NCI-H774 (cell line): ENCODE results near the gene ZNF83.
"Not testable (repeated sequence)": the region's sequence is repeated elsewhere in the genome, so short reads cannot be mapped to it uniquely, and the experiment has no call there.

Experiments
- DNase-seq: peaks from one replicate; lab custom pipeline; 2025; lab: John Stamatoyannopoulos, UW

ZNF83 gene

DNA sequence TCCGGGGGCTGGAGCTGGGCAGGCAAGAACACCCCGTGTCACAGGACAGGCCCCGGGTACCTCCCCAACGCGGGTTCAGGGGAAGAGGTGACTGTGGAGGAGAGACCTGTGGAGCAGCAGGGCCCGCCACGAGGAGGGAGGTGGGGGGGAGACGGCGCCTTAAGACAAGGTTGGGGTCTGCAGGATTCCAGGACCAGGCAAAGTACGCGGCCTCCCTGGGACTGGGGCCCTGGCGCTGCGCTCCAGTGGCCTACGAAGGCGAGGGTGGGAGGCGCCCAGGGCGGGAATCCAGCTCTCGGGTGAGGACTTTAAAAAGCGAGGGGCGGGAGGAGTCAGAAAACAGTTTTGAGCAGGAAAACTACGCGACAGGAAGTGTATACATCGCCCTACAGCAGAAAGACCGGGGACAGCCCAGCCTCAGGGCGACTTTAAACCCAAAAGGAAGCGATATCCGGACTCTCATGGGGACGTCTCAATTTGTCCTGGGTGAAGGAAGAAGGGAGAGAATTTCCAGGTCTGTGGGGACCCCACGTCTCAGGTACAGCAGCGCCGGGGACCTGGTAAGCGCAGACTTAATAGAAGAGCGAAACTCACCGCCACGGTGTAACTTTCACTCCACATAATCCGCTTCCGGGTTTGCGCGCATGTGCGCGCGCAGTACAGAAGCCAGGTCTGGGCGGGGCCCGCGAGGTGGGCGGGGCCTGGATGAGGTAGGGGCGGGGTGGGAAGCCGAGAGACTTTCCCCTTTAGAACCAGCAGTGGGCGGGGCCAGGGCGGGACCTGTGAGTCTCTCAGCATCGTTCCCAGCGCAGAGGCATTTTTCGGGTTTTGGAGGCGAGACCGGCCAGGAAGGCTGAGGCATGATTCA lies at the start of gene ZNF83:
Gene ZNF83 (minus strand): TSS at position 638 of the 868 bp plus-strand sequence.
- peak; percentile 90 for DNase-seq

GRCh38 chr19:52687684-52688083 lies 49.5 kb upstream of the ZNF83 start:
- no peak for DNase-seq

DNA sequence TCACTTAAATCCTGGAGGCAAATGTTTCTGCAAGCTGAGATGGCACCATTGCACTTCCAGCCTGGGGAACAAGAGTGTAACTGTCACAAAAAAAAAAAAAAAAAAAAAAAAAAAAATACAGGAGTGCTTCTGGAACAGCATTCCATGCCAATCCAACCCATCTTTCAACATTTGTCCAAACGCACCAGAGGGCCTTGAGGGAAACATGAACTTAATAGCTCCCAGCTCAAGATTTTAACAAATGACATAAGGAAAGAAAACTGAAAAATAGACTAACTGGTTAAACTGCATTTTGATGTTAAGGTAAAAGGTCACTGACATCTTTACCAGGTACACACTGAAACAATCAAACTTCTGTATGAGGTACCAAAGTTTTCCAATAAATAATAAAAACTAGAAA lies 47.7 kb upstream of the ZNF83 start:
- DNase-seq, result no peak

- not testable (repeated sequence) for DNase-seq
Measured at GRCh38 chr19:52681216-52681615, 43.1 kb upstream of the ZNF83 start.

- no peak for DNase-seq
Measured at GRCh38 chr19:52679598-52679997, 41.4 kb upstream of the ZNF83 start.

DNA sequence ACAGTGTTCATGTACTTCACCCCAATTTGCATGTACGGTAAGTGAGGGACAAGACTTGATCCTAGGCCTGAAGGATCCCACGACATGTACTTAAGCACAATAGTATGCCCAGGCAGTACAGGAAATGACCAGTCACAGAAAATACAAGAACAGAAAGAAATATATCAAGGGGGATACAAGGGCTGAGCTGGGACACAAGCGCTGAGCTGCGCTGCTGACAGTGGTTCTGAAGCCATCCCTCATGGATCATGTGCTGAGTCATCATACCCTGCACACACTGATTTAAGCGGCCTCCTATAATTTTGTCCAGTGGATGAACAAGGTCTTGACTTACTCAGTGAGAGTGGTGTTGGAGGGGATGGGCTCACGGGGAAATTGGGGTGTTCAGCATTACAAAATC lies 37.1 kb upstream of the ZNF83 start:
- DNase-seq, result not testable (repeated sequence)

DNA sequence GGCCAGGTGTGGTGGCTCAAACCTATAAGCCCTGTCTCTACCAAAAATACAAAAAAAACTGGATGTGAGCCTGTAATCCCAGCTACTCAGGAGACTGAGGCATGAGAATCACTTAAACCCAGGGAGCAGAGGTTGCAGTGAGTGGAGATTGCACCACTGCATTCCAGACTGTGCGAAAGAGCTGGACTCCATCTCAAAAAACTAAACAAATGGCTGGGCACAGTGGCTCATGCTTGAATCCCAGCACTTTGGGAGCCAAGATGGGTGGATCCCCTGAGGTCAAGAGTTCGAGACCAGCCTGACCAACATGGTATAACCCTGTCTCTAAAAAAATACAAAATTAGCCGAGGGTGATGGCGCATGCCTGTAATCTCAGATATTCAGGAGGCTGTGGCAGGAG lies 34.9 kb upstream of the ZNF83 start:
- DNase-seq, result no peak

GRCh38 chr19:52670046-52670445 lies 31.9 kb upstream of the ZNF83 start:
- DNase-seq, result no peak

DNA sequence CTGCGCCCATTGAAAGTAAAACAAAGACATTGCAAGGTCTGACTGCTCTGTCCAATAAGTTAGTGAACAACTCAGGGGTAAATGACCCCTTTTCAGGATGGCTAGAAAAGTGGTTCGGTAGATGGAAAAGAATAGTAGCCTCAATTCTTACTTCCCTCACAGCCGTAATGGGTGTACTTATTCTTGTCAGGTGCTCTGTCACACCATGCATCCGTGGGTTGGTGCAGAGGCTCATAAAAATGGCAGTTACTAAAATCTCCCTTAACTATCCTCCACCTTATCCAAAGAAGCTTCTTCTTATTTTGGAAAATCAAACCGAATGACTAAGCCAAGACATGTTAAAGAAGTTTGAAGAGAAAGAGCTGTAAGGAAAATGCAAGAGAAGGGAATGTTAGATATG lies 31.4 kb upstream of the ZNF83 start:
- DNase-seq, result no peak

DNA sequence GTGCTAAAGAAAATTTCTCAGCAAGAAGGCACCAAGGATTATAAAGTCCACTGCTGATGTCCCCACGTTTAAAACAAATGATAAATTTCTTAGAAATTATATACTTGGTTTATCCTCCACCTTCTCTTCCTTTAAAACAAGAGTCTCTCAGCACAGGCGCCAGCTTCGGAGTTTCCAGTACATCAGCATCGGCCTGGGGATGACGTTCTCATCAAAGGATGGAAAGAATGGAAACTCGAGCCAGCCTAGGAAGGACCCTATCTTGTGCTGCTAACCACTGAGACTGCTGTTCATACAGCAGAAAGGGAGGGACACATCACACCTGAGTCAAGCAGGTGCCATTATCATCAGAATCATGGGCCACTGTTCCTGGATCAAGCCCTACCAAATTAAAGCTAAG lies 29.8 kb upstream of the ZNF83 start:
- DNase-seq, result no peak

GRCh38 chr19:52666506-52666905 lies 28.4 kb upstream of the ZNF83 start:
- DNase-seq, result no peak

GRCh38 chr19:52665529-52665928 lies 27.4 kb upstream of the ZNF83 start:
- no peak for DNase-seq

- no peak for DNase-seq
Measured at GRCh38 chr19:52665027-52665426, 26.9 kb upstream of the ZNF83 start.

- DNase-seq, result no peak
Measured at GRCh38 chr19:52664461-52664860, 26.3 kb upstream of the ZNF83 start.

DNA sequence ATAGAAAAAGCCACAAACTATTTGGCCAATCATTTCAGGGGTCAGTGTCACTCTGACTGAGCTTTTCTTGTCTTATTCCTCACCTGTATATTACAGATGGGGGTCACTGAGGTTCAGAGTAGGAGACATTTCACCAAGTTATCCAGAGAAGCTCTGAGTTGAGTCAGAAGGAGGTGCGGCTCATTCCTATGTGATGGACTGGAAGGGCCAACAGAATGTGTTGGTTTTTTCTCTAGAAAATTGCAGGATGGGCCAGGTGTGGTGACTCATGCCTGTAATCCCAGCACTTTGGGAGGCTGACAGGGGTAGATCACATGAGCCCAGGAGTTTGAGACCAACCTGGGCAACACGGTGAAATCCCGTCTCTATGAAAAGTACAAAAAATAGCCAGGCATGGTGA lies 24.5 kb upstream of the ZNF83 start:
- no peak for DNase-seq

- DNase-seq, result no peak
Measured at GRCh38 chr19:52660981-52661380, 22.8 kb upstream of the ZNF83 start.

- no peak for DNase-seq
Measured at GRCh38 chr19:52659013-52659412, 20.9 kb upstream of the ZNF83 start.

DNA sequence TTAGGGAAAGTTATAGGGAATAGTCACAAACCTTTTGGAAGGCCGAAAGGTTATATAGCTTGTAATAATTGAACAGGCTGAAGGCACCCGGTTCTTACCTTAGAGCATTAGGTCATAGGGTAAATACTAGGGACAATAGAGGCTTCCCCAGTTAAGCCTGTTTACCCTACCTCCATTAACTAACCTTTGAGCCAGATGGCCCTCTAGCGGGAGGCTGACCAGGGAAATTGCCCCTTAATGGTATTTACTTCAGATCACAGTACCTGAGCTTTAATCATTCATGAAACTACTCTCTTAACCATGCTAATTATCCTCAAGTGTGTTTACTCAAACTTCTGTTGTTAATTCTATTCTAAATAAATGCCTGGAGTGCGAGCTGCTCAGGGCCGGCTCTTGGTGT lies 20.4 kb upstream of the ZNF83 start:
- peak; percentile 94 for DNase-seq

DNA sequence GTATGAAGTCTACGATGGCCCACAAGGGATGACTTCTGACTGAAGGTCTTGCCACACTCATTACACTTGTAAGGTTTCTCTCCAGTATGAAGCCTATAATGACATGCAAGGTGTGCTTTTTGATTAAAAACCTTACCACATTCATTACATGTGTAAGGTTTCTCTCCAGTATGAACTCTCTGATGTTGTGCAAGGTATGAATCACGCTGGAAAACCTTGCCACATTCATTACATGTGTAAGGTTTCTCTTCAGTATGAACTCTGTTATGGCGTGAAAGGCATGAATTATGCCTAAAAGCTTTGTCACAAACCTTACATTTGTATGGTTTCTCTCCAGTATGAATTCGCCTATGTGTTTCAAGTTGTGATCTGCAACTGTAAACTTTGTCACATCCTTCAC lies 15.0 kb upstream of the ZNF83 start:
- DNase-seq, result no peak

DNA sequence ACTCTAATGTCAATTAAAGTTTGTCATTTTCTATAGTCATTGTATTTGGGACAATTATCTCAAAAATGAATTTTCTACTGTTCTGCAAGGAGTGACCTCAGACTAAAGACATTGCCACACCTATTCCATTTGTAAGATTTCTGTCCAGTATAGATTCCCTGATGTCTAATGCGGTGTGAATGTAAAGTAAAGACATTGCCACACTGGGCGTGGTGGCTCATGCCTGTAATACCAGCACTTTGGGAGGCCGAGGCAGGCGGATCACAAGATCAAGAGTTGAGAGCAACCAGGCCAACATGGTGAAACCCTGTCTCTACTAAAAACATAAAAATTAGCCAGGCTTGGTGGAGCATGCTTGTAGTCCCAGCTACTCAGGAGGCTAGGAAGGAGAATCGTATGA lies 13.8 kb upstream of the ZNF83 start:
- no peak for DNase-seq

DNA sequence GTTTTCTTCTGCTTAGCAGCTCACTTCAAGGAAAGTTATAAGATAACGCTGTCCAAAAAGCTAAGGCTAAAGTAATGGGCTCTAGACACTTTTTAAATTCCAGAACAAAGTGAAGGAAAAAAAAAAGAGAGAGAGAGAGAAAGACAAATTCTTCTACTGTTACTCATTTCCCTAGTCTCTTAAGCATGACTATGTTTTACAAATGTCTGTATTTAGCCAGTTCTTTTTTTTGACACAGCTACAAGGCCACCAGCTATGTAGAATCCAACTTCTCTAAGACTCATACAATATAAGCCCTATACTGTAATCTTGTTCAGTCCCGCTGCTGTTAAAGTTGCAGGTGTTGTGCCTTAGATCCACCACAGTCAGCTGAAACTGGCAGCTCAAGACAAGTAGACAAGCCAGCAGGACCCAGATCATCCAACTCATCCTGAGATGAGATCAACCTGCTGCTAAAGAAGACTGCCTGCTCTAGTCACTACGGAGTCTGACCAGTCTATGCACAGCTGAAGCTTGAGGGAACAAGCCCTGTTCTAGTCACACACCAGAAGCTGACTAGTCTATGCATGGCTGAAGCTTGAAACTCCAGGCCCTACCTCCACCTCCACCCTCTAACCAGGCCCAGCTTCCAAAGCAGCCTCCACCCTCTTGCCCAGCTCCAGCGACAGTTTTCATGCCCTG lies 10.3 kb upstream of the ZNF83 start:
- no peak for DNase-seq

GRCh38 chr19:52646571-52647217 lies 8.5 kb upstream of the ZNF83 start:
- DNase-seq, result no peak

DNA sequence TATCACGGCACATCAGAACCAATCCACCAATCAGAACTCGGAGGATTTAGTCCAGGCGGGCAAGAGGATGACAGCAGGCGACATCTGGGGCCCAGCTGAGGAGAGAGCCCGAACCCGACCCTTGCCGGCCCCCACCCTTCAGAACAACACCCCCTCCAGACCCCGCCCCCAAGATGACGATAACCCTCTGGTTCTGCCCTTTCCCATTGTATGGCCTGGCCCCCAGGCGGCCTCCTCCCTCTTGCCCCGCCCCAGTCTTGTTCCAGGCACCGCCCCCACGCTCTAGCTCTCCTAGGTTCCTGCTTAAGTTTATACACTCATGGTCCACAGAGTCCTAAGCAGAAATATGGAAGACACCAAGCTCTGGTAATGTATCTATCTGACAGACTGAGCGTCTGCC lies 2.8 kb upstream of the ZNF83 start:
- DNase-seq, result no peak
